Cerebellar cortex (tissue), 1 donor: ENCODE data around the gene ZDBF2.
"Not testable (repeated sequence)": the region's sequence is repeated elsewhere in the genome, so short reads cannot be mapped to it uniquely, and the experiment has no call there.

Experiments
- DNase-seq: peaks from one replicate; pipeline ENCODE4 v3.0.0-alpha.2; 2015; ENCODE audit warnings: low spot score

Gene ZDBF2

GRCh38 chr2:206274434-206275311 lies at the start of gene ZDBF2:
ZDBF2 (plus strand) TSS chr2:206274663; CDS start chr2:206281850, 7,187 bp downstream.
- peak; percentile 65 for DNase-seq

GRCh38 chr2:206225435-206226232 lies 48.8 kb upstream of the ZDBF2 start:
- no peak for DNase-seq

GRCh38 chr2:206228636-206229035 lies 45.8 kb upstream of the ZDBF2 start:
- not testable (repeated sequence) for DNase-seq

- DNase-seq: no peak
Observed at GRCh38 chr2:206229642-206230041, 44.8 kb upstream of the ZDBF2 start.

GRCh38 chr2:206230060-206230762 lies 44.3 kb upstream of the ZDBF2 start:
- peak; percentile 18 for DNase-seq

- DNase-seq: no peak
Observed at GRCh38 chr2:206231669-206232286, 42.7 kb upstream of the ZDBF2 start.

GRCh38 chr2:206232287-206233035 lies 42.0 kb upstream of the ZDBF2 start:
- no peak for DNase-seq

- DNase-seq: no peak
Observed at GRCh38 chr2:206239157-206239556, 35.3 kb upstream of the ZDBF2 start.

- no peak for DNase-seq
Observed at GRCh38 chr2:206240327-206240726, 34.1 kb upstream of the ZDBF2 start.

GRCh38 chr2:206241736-206242135 lies 32.7 kb upstream of the ZDBF2 start:
- DNase-seq: no peak

GRCh38 chr2:206245265-206245672 lies 29.2 kb upstream of the ZDBF2 start:
- no peak for DNase-seq

GRCh38 chr2:206250041-206250897 lies 24.2 kb upstream of the ZDBF2 start:
- DNase-seq: no peak

- no peak for DNase-seq
Observed at GRCh38 chr2:206253125-206253776, 21.2 kb upstream of the ZDBF2 start.

- DNase-seq: no peak
Observed at GRCh38 chr2:206253777-206254166, 20.7 kb upstream of the ZDBF2 start.

GRCh38 chr2:206255003-206255402 lies 19.5 kb upstream of the ZDBF2 start:
- no peak for DNase-seq

GRCh38 chr2:206256706-206257205 lies 17.7 kb upstream of the ZDBF2 start:
- no peak for DNase-seq

GRCh38 chr2:206257350-206257749 lies 17.1 kb upstream of the ZDBF2 start:
- no peak for DNase-seq

GRCh38 chr2:206257861-206258260 lies 16.6 kb upstream of the ZDBF2 start:
- no peak for DNase-seq

- DNase-seq: not testable (repeated sequence)
Observed at GRCh38 chr2:206258615-206259014, 15.8 kb upstream of the ZDBF2 start.
